Measurements from ENCODE around the gene FAM222A.

Gene FAM222A

DNA sequence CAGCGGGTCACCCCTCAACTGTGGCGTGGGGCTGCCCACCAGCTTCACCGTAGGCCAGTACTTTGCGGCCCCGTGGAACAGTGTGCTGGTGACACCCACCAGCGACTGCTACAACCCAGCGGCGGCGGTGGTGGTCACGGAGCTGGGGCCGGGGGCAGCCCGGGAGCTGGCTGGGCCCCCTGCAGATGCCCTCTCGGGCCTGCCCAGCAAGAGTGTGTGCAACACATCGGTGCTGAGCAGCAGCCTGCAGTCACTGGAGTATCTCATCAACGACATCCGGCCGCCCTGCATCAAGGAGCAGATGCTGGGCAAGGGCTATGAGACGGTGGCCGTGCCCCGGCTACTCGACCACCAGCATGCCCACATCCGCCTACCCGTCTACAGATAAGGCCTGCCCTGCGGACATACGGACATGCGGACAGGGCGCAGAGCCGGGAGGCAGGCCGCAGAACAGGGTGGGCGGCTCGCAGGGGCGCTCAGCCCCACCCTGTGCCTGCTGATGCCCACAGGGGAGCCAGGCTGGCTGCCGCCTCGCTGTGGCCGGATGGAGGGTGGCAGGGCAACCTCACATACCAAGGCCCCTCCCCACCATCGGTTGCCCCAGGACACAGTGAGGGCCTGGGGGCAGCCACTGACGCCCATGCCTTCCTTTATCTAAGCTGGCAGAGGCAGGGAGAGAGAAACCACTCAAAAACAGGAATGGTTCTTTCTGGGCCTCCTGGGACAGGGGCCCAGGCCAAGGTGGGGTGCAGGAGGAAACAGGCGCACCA lies 55.5 kb downstream of the FAM222A start:
- Histone ChIP-seq H3K9me3 (ENCODE audit: control insufficient read depth, low read length) (no peaks in the 10 kb centered on the region), H3K27me3 (replicated peaks; ENCODE audit: control insufficient read depth, insufficient read depth, low read length) (peaks cover 22% of the 10 kb centered on the region), H3K4me3 (ENCODE audit: low read length) (no peak overlapping the region), H3K9ac (ENCODE audit: low read length) (no peak overlapping the region), H3K4me1 (ENCODE audit: control insufficient read depth, insufficient read depth, low read length) (peaks cover 10% of the 10 kb centered on the region), H3K36me3 (ENCODE audit: control insufficient read depth, insufficient read depth, low read length, severe bottlenecking) (no peaks in the 10 kb centered on the region)
- DNase-seq (ENCODE audit: low read depth) = no peak

DNA sequence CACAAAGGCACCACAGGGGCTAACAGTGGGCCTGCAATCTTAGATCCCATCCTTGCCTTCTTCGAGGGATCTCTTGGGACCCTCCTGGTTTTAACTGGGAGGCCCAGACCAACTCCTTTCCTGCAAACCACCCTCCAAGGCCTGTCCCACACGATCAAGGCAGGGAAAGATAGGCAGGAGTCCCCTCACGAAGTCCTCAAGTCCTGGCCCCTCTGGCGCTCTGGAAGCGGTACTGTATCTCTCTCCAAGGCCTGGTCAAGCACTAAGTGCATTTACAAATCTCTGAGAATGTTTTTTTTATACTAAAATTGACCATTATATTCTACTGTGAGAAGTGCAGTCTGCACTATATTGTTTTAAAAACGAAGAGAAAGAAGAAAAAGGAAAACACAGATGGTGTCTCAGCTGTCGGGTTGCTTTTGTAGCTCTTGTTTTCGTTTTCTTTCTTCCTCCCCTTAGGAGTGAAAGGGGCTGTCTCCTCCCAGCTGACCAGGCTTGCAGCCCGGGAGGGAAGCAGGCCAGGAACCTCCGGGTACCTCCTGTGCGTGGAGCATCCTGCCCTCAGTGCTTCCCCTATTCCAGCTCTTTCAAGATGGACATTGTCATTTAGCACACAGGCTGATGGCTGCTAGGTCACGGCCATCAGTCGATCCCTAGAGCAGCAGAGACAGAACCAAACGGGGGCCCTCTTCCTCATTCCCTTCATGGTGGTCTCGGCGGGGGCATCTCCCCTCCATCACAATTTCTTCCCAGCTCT lies 56.7 kb downstream of the FAM222A start:
- H3K27me3 ChIP-seq (replicated peaks; ENCODE audit: control insufficient read depth, insufficient read depth, low read length) = peaks cover 33% of the 10 kb centered on the region
- H3K9me3 ChIP-seq (ENCODE audit: control insufficient read depth, low read length) = no peaks in the 10 kb centered on the region
- H3K4me1 ChIP-seq (ENCODE audit: control insufficient read depth, insufficient read depth, low read length) = peaks cover 10% of the 10 kb centered on the region
- no peak overlapping the region for H3K4me3 ChIP-seq (ENCODE audit: low read length)
- H3K9ac ChIP-seq (ENCODE audit: low read length) = no peak overlapping the region
- H3K36me3 ChIP-seq (ENCODE audit: control insufficient read depth, insufficient read depth, low read length, severe bottlenecking) = no peaks in the 10 kb centered on the region
- no peak for DNase-seq (ENCODE audit: low read depth)

DNA sequence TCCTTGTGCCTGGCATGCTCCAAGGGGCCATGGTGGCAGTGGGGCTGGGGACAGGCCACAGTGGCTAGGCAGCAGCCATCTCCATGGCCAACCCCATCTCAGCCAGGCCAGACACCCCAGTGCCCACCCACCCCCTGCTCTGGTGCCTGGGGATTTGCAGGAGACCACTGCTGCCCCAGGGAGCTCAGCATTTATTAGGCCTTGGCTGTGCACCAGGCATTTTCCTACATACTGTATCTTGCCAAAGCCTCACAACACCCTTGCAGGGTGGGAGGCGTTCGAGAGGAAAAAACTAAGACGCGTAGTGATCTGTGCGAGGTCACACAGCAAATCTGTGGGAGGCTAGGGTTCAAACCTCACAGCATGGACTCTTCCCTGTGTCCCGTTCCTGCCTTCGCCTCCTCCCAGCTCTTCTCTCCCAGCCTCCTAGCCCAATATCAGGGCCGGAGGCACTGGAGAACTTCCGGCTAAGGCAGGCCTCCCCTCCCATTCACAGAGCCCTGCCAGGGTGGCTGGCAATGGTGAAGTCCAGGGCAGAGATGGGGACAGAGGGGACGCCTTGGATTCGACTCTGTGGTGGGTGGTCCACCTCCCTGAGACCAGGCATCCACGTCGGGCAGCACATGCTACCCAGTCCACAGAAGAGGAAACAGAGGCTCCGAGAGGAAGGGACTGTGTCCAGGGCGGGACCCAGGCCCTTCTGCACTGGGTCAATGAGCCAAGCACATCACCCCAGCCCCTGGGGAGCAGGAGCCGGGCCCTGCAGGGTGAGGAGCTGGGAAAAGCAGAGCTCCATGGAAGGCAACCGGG lies 57.4 kb downstream of the FAM222A start:
- H3K36me3 ChIP-seq (ENCODE audit: control insufficient read depth, insufficient read depth, low read length, severe bottlenecking) = no peaks in the 10 kb centered on the region
- H3K9ac ChIP-seq (ENCODE audit: low read length) = no peak overlapping the region
- H3K4me3 ChIP-seq (ENCODE audit: low read length) = no peak overlapping the region
- peaks cover 33% of the 10 kb centered on the region for H3K27me3 ChIP-seq (replicated peaks; ENCODE audit: control insufficient read depth, insufficient read depth, low read length)
- no peaks in the 10 kb centered on the region for H3K9me3 ChIP-seq (ENCODE audit: control insufficient read depth, low read length)
- DNase-seq (ENCODE audit: low read depth) = no peak
- peaks cover 10% of the 10 kb centered on the region for H3K4me1 ChIP-seq (ENCODE audit: control insufficient read depth, insufficient read depth, low read length)

DNA sequence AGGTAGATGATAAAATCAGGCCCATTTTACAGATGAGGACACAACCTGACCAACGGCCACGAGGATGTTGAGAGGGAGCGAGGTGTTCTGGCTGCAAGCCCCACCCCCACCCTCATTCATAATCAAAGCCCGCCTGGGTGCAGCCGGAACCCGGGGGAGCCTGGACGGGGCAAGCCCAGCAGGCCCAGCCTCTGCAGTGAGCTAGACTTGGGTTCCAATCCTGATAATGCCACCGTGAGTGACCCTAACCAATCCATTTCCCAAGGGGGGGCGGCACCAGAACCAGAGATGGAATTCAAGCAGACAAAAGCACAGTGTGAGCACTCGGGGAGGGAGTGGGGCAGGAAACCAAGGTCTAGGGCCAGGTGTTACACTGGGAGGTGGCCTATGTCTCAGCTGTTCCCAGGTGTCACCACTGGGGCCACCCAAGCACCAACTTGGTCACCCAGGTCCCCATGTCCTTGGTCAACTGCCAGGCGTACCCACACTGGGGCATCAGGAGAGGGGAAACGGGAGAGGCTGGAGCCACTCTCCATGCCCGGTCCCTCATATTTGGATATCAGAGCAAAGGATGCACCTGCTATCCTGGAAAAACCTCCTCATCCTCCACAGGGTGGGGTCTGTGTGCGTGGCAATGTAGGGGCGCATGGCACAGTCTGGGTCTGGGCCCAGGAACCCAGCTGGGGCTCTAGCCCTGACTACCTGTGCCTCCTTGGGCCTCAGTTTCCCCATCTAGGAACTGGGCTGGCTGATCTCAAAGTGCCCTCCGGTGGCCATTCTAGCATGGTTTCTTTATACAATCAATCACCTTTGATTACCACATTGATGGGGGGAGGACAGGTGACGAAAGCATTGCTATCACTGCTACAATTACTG lies 58.4 kb downstream of the FAM222A start:
- Histone ChIP-seq H3K36me3 (ENCODE audit: control insufficient read depth, insufficient read depth, low read length, severe bottlenecking) (no peaks in the 10 kb centered on the region), H3K27me3 (replicated peaks; ENCODE audit: control insufficient read depth, insufficient read depth, low read length) (peaks cover 29% of the 10 kb centered on the region), H3K9ac (ENCODE audit: low read length) (no peak overlapping the region), H3K9me3 (ENCODE audit: control insufficient read depth, low read length) (no peaks in the 10 kb centered on the region), H3K4me3 (ENCODE audit: low read length) (no peak overlapping the region), H3K4me1 (ENCODE audit: control insufficient read depth, insufficient read depth, low read length) (peaks cover 10% of the 10 kb centered on the region)
- no peak for DNase-seq (ENCODE audit: low read depth)

DNA sequence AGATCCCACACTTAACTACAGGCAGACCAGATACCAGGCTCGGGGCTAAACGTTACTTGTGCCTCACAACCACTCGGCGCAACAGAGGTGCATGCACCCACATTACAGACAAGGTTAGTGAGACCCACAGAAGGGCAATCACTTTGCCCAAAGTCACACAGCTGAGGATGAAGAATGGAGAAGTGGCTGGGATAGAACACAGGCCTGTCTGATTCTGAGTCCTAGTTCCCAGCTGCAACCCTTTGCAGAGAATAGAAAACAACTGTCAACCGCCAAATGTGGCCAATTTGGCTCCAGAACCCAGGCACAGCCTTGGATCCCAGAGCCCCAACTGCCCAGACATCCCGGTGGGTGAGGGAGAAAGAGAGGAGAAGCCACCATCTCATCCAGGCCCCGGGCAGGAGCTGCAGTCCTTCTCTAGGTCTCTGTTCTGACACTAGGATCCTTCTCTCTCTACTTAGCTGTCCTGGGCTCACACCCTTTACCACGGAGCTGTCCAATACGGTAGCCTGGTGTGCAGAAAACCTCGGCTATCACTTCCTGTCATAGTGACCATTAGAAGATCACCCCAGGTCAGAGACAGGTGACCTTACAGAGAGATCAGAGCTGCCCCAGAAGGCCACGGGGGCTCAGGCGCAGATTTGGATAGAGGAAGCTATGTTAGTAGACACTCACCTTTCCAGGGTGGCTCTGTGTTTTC lies 59.1 kb downstream of the FAM222A start:
- Histone ChIP-seq H3K9ac (ENCODE audit: low read length) (no peak overlapping the region), H3K4me3 (ENCODE audit: low read length) (peak overlapping the region; percentile 20), H3K36me3 (ENCODE audit: control insufficient read depth, insufficient read depth, low read length, severe bottlenecking) (no peaks in the 10 kb centered on the region), H3K27me3 (replicated peaks; ENCODE audit: control insufficient read depth, insufficient read depth, low read length) (peaks cover 24% of the 10 kb centered on the region), H3K4me1 (ENCODE audit: control insufficient read depth, insufficient read depth, low read length) (peaks cover 10% of the 10 kb centered on the region), H3K9me3 (ENCODE audit: control insufficient read depth, low read length) (no peaks in the 10 kb centered on the region)
- DNase-seq (ENCODE audit: low read depth) = no peak

DNA sequence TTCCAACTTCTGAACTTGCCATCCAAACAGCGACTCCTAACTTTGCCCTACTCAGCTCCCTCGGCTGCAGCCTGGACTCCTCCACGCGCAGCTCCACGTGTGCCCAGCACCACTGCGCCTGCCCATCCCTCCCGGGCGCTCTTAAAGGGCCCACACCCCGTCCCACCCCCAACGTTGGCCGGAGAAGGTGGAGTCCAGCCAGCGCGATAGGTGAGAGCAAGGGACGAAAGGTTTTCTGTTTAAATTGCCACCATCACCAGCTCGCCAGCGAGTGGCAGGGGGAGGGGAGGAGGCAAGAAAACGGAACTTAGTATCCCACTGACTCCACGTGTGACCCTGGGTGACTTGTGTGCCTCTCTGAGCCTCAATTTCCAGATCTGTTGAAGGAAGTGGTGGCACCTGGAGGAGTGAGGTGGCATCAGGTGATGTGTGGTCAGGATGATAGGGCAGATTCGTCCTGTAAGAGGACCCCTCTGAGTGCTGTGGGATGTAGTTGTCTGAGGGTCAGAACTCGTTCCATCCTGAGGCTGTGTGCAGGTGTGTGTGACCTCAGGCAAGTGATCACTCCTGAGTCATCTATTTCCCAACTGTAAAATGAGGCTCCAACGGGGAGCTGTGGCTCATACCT lies 59.9 kb downstream of the FAM222A start:
- no peak overlapping the region for H3K9ac ChIP-seq (ENCODE audit: low read length)
- no peak for DNase-seq (ENCODE audit: low read depth)
- H3K36me3 ChIP-seq (ENCODE audit: control insufficient read depth, insufficient read depth, low read length, severe bottlenecking) = no peaks in the 10 kb centered on the region
- H3K4me1 ChIP-seq (ENCODE audit: control insufficient read depth, insufficient read depth, low read length) = peaks cover 10% of the 10 kb centered on the region
- H3K27me3 ChIP-seq (replicated peaks; ENCODE audit: control insufficient read depth, insufficient read depth, low read length) = peaks cover 24% of the 10 kb centered on the region
- peaks cover under 1% of the 10 kb centered on the region for H3K9me3 ChIP-seq (ENCODE audit: control insufficient read depth, low read length)
- peak overlapping the region; percentile 20 for H3K4me3 ChIP-seq (ENCODE audit: low read length)

DNA sequence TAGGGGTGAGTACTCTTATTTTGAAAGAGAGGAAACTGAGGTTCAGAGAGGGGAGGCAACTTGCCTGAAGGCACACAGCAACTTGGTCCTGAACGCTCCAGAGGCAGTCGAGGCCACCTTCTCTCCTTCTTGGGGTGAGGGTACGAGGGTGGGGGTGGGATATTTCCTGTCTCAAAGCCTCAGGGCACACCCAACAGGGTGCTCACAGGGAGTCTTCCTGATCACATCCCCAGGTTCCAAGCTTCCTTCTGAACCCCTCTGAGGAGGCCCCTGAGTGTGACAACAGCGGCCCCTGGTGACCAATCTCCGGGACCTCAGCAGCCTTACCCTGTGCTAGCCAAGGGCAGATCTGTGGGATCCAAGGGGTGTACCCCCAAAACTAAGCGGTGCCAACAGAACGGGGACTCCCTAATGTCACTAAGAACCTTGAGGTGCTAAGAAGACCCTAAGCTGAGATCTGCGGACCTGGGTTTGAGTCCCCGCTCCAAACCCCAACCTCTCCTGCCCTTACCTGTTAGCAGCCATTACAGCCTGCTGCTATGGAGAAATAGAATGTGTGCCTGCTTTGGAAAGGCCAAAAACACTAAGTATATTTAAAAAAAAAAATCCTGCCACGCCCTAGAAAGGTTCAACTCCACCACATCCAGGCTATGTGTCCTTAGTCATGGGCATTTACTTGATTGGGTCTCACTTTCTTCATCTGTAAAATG lies 61.7 kb downstream of the FAM222A start:
- DNase-seq (ENCODE audit: low read depth) = peak; percentile 86
- Histone ChIP-seq H3K27me3 (replicated peaks; ENCODE audit: control insufficient read depth, insufficient read depth, low read length) (peaks cover 20% of the 10 kb centered on the region), H3K4me1 (ENCODE audit: control insufficient read depth, insufficient read depth, low read length) (peaks cover 10% of the 10 kb centered on the region), H3K9me3 (ENCODE audit: control insufficient read depth, low read length) (peaks cover 12% of the 10 kb centered on the region), H3K36me3 (ENCODE audit: control insufficient read depth, insufficient read depth, low read length, severe bottlenecking) (no peaks in the 10 kb centered on the region), H3K9ac (ENCODE audit: low read length) (no peak overlapping the region), H3K4me3 (ENCODE audit: low read length) (no peak overlapping the region)

DNA sequence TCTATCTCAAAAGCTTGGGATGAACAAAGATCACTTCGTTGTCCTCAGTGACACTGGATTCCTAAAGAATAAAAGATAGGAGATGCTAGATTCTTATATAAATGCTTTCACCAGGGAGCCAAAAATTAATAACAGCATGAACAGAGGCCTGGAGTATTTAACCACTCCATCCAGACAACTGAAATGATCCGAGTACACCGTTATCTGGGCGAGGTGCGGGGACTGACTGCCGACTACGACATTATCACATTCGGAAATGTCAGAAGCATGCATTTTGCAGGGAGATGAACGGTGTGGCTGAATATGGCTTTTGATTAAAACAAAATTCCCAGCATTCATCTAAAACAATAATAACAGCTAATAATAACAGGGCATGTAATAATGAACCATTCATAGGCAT lies 63.0 kb downstream of the FAM222A start:
- Histone ChIP-seq H3K4me1 (ENCODE audit: control insufficient read depth, insufficient read depth, low read length) (peaks cover 10% of the 10 kb centered on the region), H3K9ac (ENCODE audit: low read length) (no peak overlapping the region), H3K4me3 (ENCODE audit: low read length) (no peak overlapping the region), H3K9me3 (ENCODE audit: control insufficient read depth, low read length) (peaks cover 12% of the 10 kb centered on the region), H3K36me3 (ENCODE audit: control insufficient read depth, insufficient read depth, low read length, severe bottlenecking) (no peaks in the 10 kb centered on the region), H3K27me3 (replicated peaks; ENCODE audit: control insufficient read depth, insufficient read depth, low read length) (peaks cover 20% of the 10 kb centered on the region)
- DNase-seq (ENCODE audit: low read depth) = no peak

DNA sequence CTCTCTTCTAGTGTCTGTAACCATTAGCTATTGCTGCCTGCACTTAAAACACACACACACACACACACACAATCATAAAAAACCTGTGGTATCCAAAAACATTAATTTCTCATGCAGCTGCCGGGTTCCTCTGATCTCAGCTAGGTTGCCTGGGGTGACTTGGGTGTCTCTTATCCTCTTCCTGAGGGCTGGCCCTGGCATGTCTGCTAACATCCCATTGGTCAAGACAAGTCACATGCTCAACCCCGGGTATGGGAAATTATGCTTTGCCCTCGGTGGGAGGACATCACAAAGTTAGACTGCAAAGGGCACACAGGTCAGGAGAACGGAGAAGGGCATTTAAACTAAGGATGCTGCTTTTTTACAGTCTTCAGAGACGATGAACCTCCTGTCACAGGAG lies 63.9 kb downstream of the FAM222A start:
- peak; percentile 24 for DNase-seq (ENCODE audit: low read depth)
- Histone ChIP-seq H3K9me3 (ENCODE audit: control insufficient read depth, low read length) (peaks cover 12% of the 10 kb centered on the region), H3K36me3 (ENCODE audit: control insufficient read depth, insufficient read depth, low read length, severe bottlenecking) (no peaks in the 10 kb centered on the region), H3K4me1 (ENCODE audit: control insufficient read depth, insufficient read depth, low read length) (peaks cover 10% of the 10 kb centered on the region), H3K27me3 (replicated peaks; ENCODE audit: control insufficient read depth, insufficient read depth, low read length) (peaks cover 20% of the 10 kb centered on the region), H3K9ac (ENCODE audit: low read length) (no peak overlapping the region), H3K4me3 (ENCODE audit: low read length) (no peak overlapping the region)
